Spleen (tissue), 11 donors: Measurements from ENCODE around the gene BTBD19. TPM values are rescaled to one million over a fixed set of nuclear protein-coding genes. Genes with fewer than 3 reads are reported as not detected.

ENCODE experiments used
- DNase-seq: peaks from one replicate; pipeline ENCODE4 v3.0.0-alpha.2; 2020
- H3K27ac ChIP-seq, 8 donors: fragments of 200-600 bp; sonication (generic) in 7 of 8; 1 replicate in 4 of 8; 2 replicates in 4 of 8; pipeline versions ENCODE4 v1.5.0 to v1.8.0; 2016 to 2021; ENCODE audit warnings: inconsistent platforms in 4 of 8, mild to moderate bottlenecking in 4 of 8, moderate library complexity in 1 of 8
- H3K27me3 ChIP-seq, 7 donors: fragments of 200-600 bp; sonication (generic) in 6 of 7; replicated peaks in 1 of 7; 1 replicate in 4 of 7; 2 replicates in 3 of 7; pipeline versions ENCODE4 v1.5.0 to v1.8.0; 2016 to 2021; ENCODE audit warnings: inconsistent platforms in 3 of 7, mild to moderate bottlenecking in 1 of 7
- H3K36me3 ChIP-seq, 6 donors: fragments of 200-600 bp; sonication (generic) in 5 of 6; 1 replicate in 4 of 6; 2 replicates in 2 of 6; pipeline versions ENCODE4 v1.5.0 to v1.8.0; 2016 to 2021; ENCODE audit warnings: inconsistent platforms in 2 of 6
- H3K4me1 ChIP-seq, 6 donors: fragments of 200-600 bp; sonication (generic) in 5 of 6; 1 replicate in 3 of 6; 2 replicates in 3 of 6; pipeline versions ENCODE4 v1.5.0 to v1.8.0; 2016 to 2021; ENCODE audit warnings: inconsistent platforms in 3 of 6
- H3K4me3 ChIP-seq, 8 donors: fragments of 200-600 bp; sonication (generic) in 7 of 8; 1 replicate in 4 of 8; 2 replicates in 4 of 8; pipeline versions ENCODE4 v1.5.0 to v1.8.0; 2016 to 2021; ENCODE audit warnings: inconsistent platforms in 4 of 8, mild to moderate bottlenecking in 4 of 8, moderate library complexity in 2 of 8
- H3K9me3 ChIP-seq, 8 donors: fragments of 200-600 bp; sonication (generic) in 7 of 8; 1 replicate in 4 of 8; 2 replicates in 4 of 8; pipeline versions ENCODE4 v1.5.0 to v1.8.0; 2016 to 2021; ENCODE audit warnings: inconsistent platforms in 4 of 8
- POLR2A ChIP-seq, 3 donors: fragments of 450-650 bp; IDR thresholded peaks; one replicate each; pipeline ENCODE4 v1.5.1; 2017; ENCODE audit warnings: antibody characterized with exemption in 3 of 3, mild to moderate bottlenecking in 1 of 3
- POLR2AphosphoS5 ChIP-seq, 3 donors: sonication (generic); formaldehyde crosslinking; IDR thresholded peaks; one replicate each; pipeline ENCODE4 v1.5.1; 2017; ENCODE audit warnings: antibody characterized with exemption in 3 of 3
- WGBS, 5 donors: extraction: QIAGEN DNeasy Blood & Tissue Kit in 3 of 5; methylation state at CpG; one replicate each; pipeline versions ENCODE4 v1.1.5 to v1.1.7; 2013 to 2018; 5-methylcytosine and 5-hydroxymethylcytosine counted together
- intact Hi-C: fragments of 100-400 bp; cut with DNase I; formaldehyde crosslinking; loops from one replicate; pipeline ENCODE4 v1.15.0; 2023; ENCODE audit warnings: low total_unique reads
- polyA plus RNA-seq, 3 donors: library from polyadenylated mRNA; stranded (reverse); fragments of 200-250 nt; gene quantifications; one replicate each; pipeline ENCODE4 v1.2.1, GENCODE V29; 2013
- total RNA-seq, 7 donors: library from RNA; depleted of rRNA in 3 of 7; stranded (reverse); fragments of >200 nt in 3 of 7; fragmentation: NEBNext Ultra II Directional in 4 of 7; extraction: Animal tissue kit (Norgen Biotek cat#: 25700) in 4 of 7; gene quantifications; one replicate each; pipeline versions ENCODE4 v1.1.0 to v1.2.1, GENCODE V29; 2016 to 2021
- TF ChIP-seq, protein P1 (sequence below), 11 experiments: fragments of 200-600 bp in 7 of 11; fragments of 450-650 bp in 4 of 11; sonication (generic) in 4 of 11; IDR thresholded peaks in 8 of 11; conservative IDR thresholded peaks in 3 of 11; 1 replicate in 7 of 11; 2 replicates in 4 of 11; pipeline versions ENCODE4 v1.4.0 to v1.8.0; 2016 to 2021; ENCODE audit warnings: antibody characterized with exemption in 11 of 11, inconsistent platforms in 4 of 11, mild to moderate bottlenecking in 1 of 11
- donor health status: healthy with polysubstance abuse.
- donor health status: DM: no; HTN: no; CAD: no; lungs with moderate emphysema.
- donor health status: DM: no; HTN: no; CAD: no.
- donor health status: Bipolar disorder and iron deficiency.
- donor health status: healthy.
- donor health status: DM: no; HTN: no; CAD: no.
- donor health status: DM: yes; HTN: yes; CAD: no.

BTBD19 gene
- total and polyA plus RNA-seq, 10 donors: 0.73 to 11.9 (median 5.7) TPM

DNA sequence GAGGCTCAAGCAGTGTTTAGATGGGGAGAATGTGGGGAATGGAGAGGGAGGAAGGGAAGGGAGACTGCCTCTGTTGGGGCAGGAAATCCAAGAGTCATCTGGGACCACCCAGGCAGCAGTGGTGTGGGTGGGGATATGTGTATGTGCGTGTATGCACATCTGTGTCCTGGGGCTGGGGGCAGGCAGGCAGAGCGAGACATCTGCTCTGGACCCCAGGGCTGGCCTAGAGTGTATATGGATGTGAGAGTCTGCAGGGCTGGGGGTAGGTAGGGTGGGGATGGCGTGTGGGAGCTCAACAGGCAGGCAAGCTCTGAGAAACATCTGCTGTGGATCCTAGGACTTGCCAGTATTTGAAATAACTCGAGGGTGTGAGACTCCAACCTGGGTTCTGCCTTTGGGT is 31.3 kb downstream of the BTBD19 start:
- Histone ChIP-seq H3K27me3 (peaks cover 0 to 23% (median 10%) of the 10 kb centered on the region in 7 donors), H3K9me3 (no peaks in the 10 kb centered on the region), H3K4me3 (no peak overlapping the region), H3K4me1 (peaks cover 6 to 41% (median 26%) of the 10 kb centered on the region in 6 donors), H3K27ac (no peak overlapping the region), H3K36me3 (no peaks in the 10 kb centered on the region)
- 52 to 82% (median 76%) methylated on average over 4 of the region's 4 CpGs for WGBS, 5 donors
- intact Hi-C loops: loop anchor here (5.0 kb wide), 1 partner anchor 148 kb away; the partner anchor contains the start of gene EIF2B3
- TF ChIP-seq, protein P1, sequence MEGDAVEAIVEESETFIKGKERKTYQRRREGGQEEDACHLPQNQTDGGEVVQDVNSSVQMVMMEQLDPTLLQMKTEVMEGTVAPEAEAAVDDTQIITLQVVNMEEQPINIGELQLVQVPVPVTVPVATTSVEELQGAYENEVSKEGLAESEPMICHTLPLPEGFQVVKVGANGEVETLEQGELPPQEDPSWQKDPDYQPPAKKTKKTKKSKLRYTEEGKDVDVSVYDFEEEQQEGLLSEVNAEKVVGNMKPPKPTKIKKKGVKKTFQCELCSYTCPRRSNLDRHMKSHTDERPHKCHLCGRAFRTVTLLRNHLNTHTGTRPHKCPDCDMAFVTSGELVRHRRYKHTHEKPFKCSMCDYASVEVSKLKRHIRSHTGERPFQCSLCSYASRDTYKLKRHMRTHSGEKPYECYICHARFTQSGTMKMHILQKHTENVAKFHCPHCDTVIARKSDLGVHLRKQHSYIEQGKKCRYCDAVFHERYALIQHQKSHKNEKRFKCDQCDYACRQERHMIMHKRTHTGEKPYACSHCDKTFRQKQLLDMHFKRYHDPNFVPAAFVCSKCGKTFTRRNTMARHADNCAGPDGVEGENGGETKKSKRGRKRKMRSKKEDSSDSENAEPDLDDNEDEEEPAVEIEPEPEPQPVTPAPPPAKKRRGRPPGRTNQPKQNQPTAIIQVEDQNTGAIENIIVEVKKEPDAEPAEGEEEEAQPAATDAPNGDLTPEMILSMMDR (IDR thresholded peaks at IDR 0.05 in 8 of 11, conservative IDR thresholded peaks at IDR 0.05 in 3 of 11): no peak
- no peak for TF ChIP-seq POLR2AphosphoS5 (IDR thresholded peaks at IDR 0.05)
- DNase-seq: no peak

DNA sequence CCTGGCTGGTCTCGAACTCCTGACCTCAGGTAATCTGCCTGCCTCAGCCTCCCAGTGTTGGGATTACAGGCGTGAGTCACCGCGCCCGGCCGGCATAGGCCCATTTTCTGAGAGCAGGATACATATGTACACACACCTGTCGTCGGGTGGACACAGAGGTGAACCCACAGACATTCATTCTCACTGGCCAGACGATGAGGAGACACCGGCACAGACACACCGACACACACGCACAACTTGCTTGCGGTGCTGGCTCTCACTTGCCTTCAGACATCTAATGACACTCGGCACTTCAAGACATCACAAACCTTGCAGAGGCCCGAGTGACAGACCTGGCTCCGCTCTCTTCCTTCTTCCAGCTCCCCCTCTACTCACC is 34.2 kb downstream of the BTBD19 start:
- Histone ChIP-seq H3K4me3 (peak overlapping the region; percentile 16 to 69 (median 40)), H3K36me3 (no peaks in the 10 kb centered on the region), H3K27ac (peak overlapping the region in 1 of 8 donors; percentile 43), H3K9me3 (no peaks in the 10 kb centered on the region), H3K4me1 (peaks cover 3 to 16% (median 14%) of the 10 kb centered on the region in 6 donors), H3K27me3 (peaks cover 0 to 23% (median 10%) of the 10 kb centered on the region in 7 donors)
- DNase-seq: no peak
- TF ChIP-seq, protein P1 (IDR thresholded peaks at IDR 0.05 in 8 of 11, conservative IDR thresholded peaks at IDR 0.05 in 3 of 11): no peak
- TF ChIP-seq POLR2AphosphoS5 (IDR thresholded peaks at IDR 0.05) (no peak), POLR2A (IDR thresholded peaks at IDR 0.05) (no peak)
- intact Hi-C loops: no loop called here
- 73 to 81% (median 79%) methylated on average over 13 to 16 of the region's 16 CpGs for WGBS, 5 donors

DNA sequence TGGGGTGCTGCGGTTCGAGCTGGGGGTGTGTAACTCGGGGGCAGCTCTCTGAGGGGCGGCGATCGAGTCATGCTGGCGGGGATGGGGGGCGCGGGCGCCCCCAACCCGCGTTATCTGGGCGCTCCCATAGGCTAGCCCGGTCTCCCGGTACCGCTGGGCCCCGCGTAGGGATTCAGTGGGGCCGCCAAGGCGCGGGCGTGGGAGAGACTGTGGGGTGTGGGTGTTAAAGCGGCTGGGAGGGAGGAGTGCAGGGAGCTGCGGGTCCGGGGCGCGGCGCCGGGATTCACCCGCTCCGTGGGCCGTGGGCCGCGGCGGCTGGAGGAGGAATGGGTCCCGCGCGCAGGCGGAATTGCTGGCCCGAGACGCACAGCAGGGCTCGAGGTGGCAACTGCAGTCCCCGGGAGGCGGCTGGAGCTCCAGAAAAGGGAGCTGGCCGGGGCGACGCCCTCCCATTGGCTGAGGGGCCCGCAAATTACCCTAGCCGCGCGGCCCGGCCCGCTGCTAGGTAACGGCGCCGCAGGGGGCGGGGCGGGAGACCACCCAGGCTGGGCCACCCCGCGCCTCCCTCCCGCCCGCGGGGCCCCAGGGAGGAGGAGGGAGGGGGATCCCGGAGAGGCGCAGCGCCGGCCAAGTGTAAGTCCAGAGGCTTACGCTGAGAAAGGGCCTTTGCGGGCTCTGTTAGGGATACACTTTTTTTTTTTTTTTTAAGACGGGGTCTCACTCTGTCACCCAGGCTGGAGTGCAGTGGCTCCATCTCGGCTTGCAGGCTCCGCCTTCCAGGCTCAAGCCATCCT is 34.7 kb downstream of the BTBD19 start, which contains the start of gene PTCH2:
TSS of gene PTCH2 (minus strand) at position 392 of the 794 bp plus-strand sequence. CDS start at position 71, 321 bp downstream.
- peaks cover 3 to 16% (median 14%) of the 10 kb centered on the region in 6 donors for H3K4me1 ChIP-seq
- DNase-seq: peak; percentile 82
- no peaks in the 10 kb centered on the region for H3K36me3 ChIP-seq
- peak within 1 kb of the TSS in 3 of 8 donors; percentile 8 to 43 (median 23) for H3K27ac ChIP-seq
- 2 to 4% (median 2%) methylated on average over 35 to 72 of the region's 72 CpGs for WGBS, 5 donors
- no peaks in the 10 kb centered on the region for H3K9me3 ChIP-seq
- peak within 1 kb of the TSS; percentile 16 to 69 (median 40) for H3K4me3 ChIP-seq
- TF ChIP-seq POLR2AphosphoS5 (IDR thresholded peaks at IDR 0.05): peak in 2 of 3 donors; percentile 64 to 74
- TF ChIP-seq, protein P1 (IDR thresholded peaks at IDR 0.05 in 8 of 11, conservative IDR thresholded peaks at IDR 0.05 in 3 of 11): no peak
- peaks cover 0 to 23% (median 10%) of the 10 kb centered on the region in 7 donors for H3K27me3 ChIP-seq
- intact Hi-C loops: no loop called here

DNA sequence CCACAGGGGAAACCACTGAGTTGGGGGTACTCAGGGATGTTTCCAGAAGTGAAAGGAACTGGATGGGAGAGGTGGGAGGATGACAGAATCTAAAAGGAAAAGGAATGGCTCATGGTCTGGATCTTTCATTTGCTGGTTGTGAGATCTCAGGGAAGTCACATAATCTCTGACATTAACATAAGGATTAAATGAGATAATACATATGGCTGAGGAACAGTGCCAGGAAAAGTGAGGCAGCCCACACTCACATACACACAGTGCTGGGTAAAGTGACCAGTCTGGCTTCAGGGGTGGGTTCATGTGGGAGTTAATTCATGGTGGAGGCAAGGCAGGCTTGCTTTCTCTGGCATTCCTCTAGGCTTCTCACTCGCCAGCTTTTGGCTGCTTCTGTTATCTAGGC is 38.7 kb downstream of the BTBD19 start:
- no peak for DNase-seq
- Histone ChIP-seq H3K36me3 (peaks cover 0 to 24% (median 2%) of the 10 kb centered on the region in 6 donors), H3K27ac (no peak overlapping the region), H3K9me3 (no peaks in the 10 kb centered on the region), H3K4me1 (peaks cover 3 to 16% (median 14%) of the 10 kb centered on the region in 6 donors), H3K27me3 (peaks cover 0 to 17% (median 10%) of the 10 kb centered on the region in 7 donors), H3K4me3 (no peak overlapping the region)
- no peak for TF ChIP-seq POLR2A (IDR thresholded peaks at IDR 0.05)
- TF ChIP-seq, protein P1 (IDR thresholded peaks at IDR 0.05 in 8 of 11, conservative IDR thresholded peaks at IDR 0.05 in 3 of 11): no peak
- TF ChIP-seq POLR2AphosphoS5 (IDR thresholded peaks at IDR 0.05): no peak
- intact Hi-C loops: no loop called here
- 73 to 100% (median 90%) methylated on average over 1 of the region's 1 CpG for WGBS, 5 donors
